ENCODE data around the gene ADAM33. TPM values are rescaled to one million over a fixed set of nuclear protein-coding genes. Genes with fewer than 3 reads are reported as not detected.
A peak's percentile ranks its signal among the peaks of the same experiment; 100 is the strongest.

Gene ADAM33
- total RNA-seq, 2 donors from 2014 or later, result 3.0 to 3.3 TPM

DNA sequence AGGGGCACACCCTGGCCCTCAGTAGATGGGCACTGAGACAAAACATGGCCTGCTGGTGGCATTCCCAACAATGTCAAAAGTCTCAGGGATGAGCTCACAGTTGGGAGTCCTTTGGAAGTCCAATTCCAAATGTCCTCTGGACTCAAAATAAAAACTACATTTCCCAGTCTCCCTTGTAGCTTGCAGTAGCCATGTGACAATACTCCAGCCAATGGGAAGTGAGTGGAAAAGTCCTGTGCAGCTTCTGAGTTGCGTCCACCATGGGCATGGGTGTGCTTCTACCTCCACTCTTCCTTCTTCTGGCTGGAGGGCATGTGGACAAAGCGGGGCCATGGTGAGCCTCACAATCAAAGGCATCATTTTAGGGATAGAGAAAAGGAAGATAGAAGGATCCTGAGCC lies 5.8 kb upstream of the ADAM33 start:
- H3K36me3 ChIP-seq (ENCODE audit: control insufficient read depth, insufficient read depth, low read length), result no peaks in the 10 kb centered on the region
- H3K9ac ChIP-seq (ENCODE audit: extremely low read depth, low read length, poor library complexity, severe bottlenecking), result no peak overlapping the region
- TF ChIP-seq, protein P1, sequence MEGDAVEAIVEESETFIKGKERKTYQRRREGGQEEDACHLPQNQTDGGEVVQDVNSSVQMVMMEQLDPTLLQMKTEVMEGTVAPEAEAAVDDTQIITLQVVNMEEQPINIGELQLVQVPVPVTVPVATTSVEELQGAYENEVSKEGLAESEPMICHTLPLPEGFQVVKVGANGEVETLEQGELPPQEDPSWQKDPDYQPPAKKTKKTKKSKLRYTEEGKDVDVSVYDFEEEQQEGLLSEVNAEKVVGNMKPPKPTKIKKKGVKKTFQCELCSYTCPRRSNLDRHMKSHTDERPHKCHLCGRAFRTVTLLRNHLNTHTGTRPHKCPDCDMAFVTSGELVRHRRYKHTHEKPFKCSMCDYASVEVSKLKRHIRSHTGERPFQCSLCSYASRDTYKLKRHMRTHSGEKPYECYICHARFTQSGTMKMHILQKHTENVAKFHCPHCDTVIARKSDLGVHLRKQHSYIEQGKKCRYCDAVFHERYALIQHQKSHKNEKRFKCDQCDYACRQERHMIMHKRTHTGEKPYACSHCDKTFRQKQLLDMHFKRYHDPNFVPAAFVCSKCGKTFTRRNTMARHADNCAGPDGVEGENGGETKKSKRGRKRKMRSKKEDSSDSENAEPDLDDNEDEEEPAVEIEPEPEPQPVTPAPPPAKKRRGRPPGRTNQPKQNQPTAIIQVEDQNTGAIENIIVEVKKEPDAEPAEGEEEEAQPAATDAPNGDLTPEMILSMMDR (conservative IDR thresholded peaks at IDR 0.05), result no peak
- no peaks in the 10 kb centered on the region for H3K9me3 Mint-ChIP-seq
- no peak overlapping the region for H3K27ac ChIP-seq (ENCODE audit: low read depth, low read length)
- no peak overlapping the region for H3K4me3 Mint-ChIP-seq
- H3K4me3 ChIP-seq (ENCODE audit: low read length), result no peak overlapping the region
- H3K36me3 Mint-ChIP-seq (ENCODE audit: low read depth), result no peaks in the 10 kb centered on the region
- DNase-seq, result no peak
- no peaks in the 10 kb centered on the region for H3K4me1 ChIP-seq (ENCODE audit: control insufficient read depth, insufficient read depth, low read length)
- peaks cover 4% of the 10 kb centered on the region for H3K27me3 ChIP-seq (ENCODE audit: control insufficient read depth, insufficient read depth, low read length, poor library complexity, severe bottlenecking)
- no peaks in the 10 kb centered on the region for H3K9me3 ChIP-seq (ENCODE audit: control insufficient read depth, low read length)
- H3K27ac Mint-ChIP-seq, result no peak overlapping the region
- H3K4me1 Mint-ChIP-seq, result no peaks in the 10 kb centered on the region
- WGBS, 2 experiments (ENCODE audit: insufficient coverage in 1 of 2, insufficient read length in 1 of 2), result 71 to 83% methylated on average over 1 to 2 of the region's 2 CpGs
- H3K27me3 Mint-ChIP-seq (ENCODE audit: insufficient read depth), result peaks cover 39% of the 10 kb centered on the region

GRCh38 chr20:3686867-3687321 lies 5.1 kb upstream of the ADAM33 start:
- no peak overlapping the region for H3K27ac Mint-ChIP-seq
- peaks cover 10% of the 10 kb centered on the region for H3K27me3 ChIP-seq (ENCODE audit: control insufficient read depth, insufficient read depth, low read length, poor library complexity, severe bottlenecking)
- H3K36me3 ChIP-seq (ENCODE audit: control insufficient read depth, insufficient read depth, low read length), result no peaks in the 10 kb centered on the region
- peaks cover 44% of the 10 kb centered on the region for H3K27me3 Mint-ChIP-seq (ENCODE audit: insufficient read depth)
- H3K4me1 Mint-ChIP-seq, result no peaks in the 10 kb centered on the region
- no peak overlapping the region for H3K4me3 Mint-ChIP-seq
- H3K27ac ChIP-seq (ENCODE audit: low read depth, low read length), result no peak overlapping the region
- no peak overlapping the region for H3K9ac ChIP-seq (ENCODE audit: extremely low read depth, low read length, poor library complexity, severe bottlenecking)
- no peaks in the 10 kb centered on the region for H3K9me3 Mint-ChIP-seq
- H3K36me3 Mint-ChIP-seq (ENCODE audit: low read depth), result no peaks in the 10 kb centered on the region
- no peaks in the 10 kb centered on the region for H3K4me1 ChIP-seq (ENCODE audit: control insufficient read depth, insufficient read depth, low read length)
- TF ChIP-seq, protein P1 (conservative IDR thresholded peaks at IDR 0.05), result peak; percentile 30
- no peak overlapping the region for H3K4me3 ChIP-seq (ENCODE audit: low read length)
- no peak for DNase-seq
- 79 to 85% methylated on average over 6 to 9 of the region's 9 CpGs for WGBS, 2 experiments (ENCODE audit: insufficient coverage in 1 of 2, insufficient read length in 1 of 2)
- no peaks in the 10 kb centered on the region for H3K9me3 ChIP-seq (ENCODE audit: control insufficient read depth, low read length)

DNA sequence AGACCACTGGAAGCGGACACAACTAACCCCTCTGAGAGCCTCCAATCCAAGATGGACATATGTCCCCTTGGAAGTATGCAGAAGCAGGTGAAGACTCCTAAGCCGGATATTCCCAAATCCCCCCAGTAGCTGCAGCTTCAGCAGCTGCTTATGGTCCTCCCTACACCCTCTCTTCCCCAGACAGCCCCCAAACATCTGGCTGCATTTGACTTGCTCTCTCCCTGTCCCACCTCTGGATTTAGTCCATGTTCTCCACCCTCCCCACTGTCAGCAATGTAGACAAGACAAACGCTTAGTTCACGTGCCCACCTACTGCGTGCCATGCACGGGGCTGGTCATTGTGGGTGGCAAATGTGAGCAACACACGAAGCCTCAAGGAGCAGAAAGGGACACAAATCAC lies 4.6 kb upstream of the ADAM33 start:
- peaks cover 49% of the 10 kb centered on the region for H3K27me3 Mint-ChIP-seq (ENCODE audit: insufficient read depth)
- WGBS, 2 experiments (ENCODE audit: insufficient coverage in 1 of 2, insufficient read length in 1 of 2), result 91 to 97% methylated on average over 7 of the region's 7 CpGs
- no peaks in the 10 kb centered on the region for H3K4me1 Mint-ChIP-seq
- TF ChIP-seq, protein P1 (conservative IDR thresholded peaks at IDR 0.05), result no peak
- H3K36me3 Mint-ChIP-seq (ENCODE audit: low read depth), result no peaks in the 10 kb centered on the region
- Histone ChIP-seq H3K36me3 (ENCODE audit: control insufficient read depth, insufficient read depth, low read length) (no peaks in the 10 kb centered on the region), H3K4me1 (ENCODE audit: control insufficient read depth, insufficient read depth, low read length) (peaks cover 2% of the 10 kb centered on the region), H3K4me3 (ENCODE audit: low read length) (no peak overlapping the region), H3K9me3 (ENCODE audit: control insufficient read depth, low read length) (no peaks in the 10 kb centered on the region), H3K9ac (ENCODE audit: extremely low read depth, low read length, poor library complexity, severe bottlenecking) (no peak overlapping the region), H3K27me3 (ENCODE audit: control insufficient read depth, insufficient read depth, low read length, poor library complexity, severe bottlenecking) (peaks cover 14% of the 10 kb centered on the region), H3K27ac (ENCODE audit: low read depth, low read length) (no peak overlapping the region)
- no peaks in the 10 kb centered on the region for H3K9me3 Mint-ChIP-seq
- no peak overlapping the region for H3K27ac Mint-ChIP-seq
- DNase-seq, result no peak
- no peak overlapping the region for H3K4me3 Mint-ChIP-seq
